Neuronal stem cell (in vitro differentiated cells): Measurements from ENCODE around the gene AIP.
"Not testable (repeated sequence)": the region's sequence is repeated elsewhere in the genome, so short reads cannot be mapped to it uniquely, and the experiment has no call there.

ENCODE experiments used
- DNase-seq: peaks from one replicate; pipeline ENCODE4 v3.0.0-alpha.2; 2013; ENCODE audit warnings: low spot score
- H2AFZ ChIP-seq: one replicate; pipeline ENCODE4 v1.6.1; 2013; ENCODE audit warnings: mild to moderate bottlenecking, low read length, inconsistent platforms
- H2AK5ac ChIP-seq: 2 replicates; pipeline ENCODE4 v1.6.1; 2013; ENCODE audit warnings: low read depth, mild to moderate bottlenecking, inconsistent platforms, low read length, moderate library complexity, mixed read lengths
- H2BK120ac ChIP-seq: 2 replicates; pipeline ENCODE4 v1.6.1; 2013; ENCODE audit warnings: low read depth, mild to moderate bottlenecking, inconsistent platforms, low read length, moderate library complexity, mixed read lengths
- H2BK12ac ChIP-seq: one replicate; pipeline ENCODE4 v1.6.1; 2013; ENCODE audit warnings: low read length, inconsistent platforms
- H2BK15ac ChIP-seq: 2 replicates; pipeline ENCODE4 v1.6.1; 2013; ENCODE audit warnings: mild to moderate bottlenecking, low read length, inconsistent platforms, mixed read lengths
- H2BK5ac ChIP-seq: one replicate; pipeline ENCODE4 v1.6.1; 2013; ENCODE audit warnings: inconsistent platforms, mild to moderate bottlenecking, low read length, moderate library complexity
- H3K14ac ChIP-seq: one replicate; pipeline ENCODE4 v1.6.1; 2013; ENCODE audit warnings: low read length, inconsistent platforms
- H3K18ac ChIP-seq: 2 replicates; pipeline ENCODE4 v1.6.1; 2013; ENCODE audit warnings: low read length, inconsistent platforms
- H3K23ac ChIP-seq: 2 replicates; pipeline ENCODE4 v1.6.1; 2013; ENCODE audit warnings: low read depth, mild to moderate bottlenecking, mixed read lengths, low read length, inconsistent platforms; ENCODE audit not compliant: poor library complexity
- H3K27ac ChIP-seq: replicated peaks from 3 replicates; pipeline ENCODE4 v1.5.1; 2013; ENCODE audit warnings: low read length, inconsistent platforms
- H3K27me3 ChIP-seq, 3 experiments: 2 replicates each; pipeline ENCODE4 v1.6.1; 2013; ENCODE audit warnings: low read length in 3 of 3, mild to moderate bottlenecking in 2 of 3, inconsistent platforms in 1 of 3, low read depth in 1 of 3, mixed read lengths in 1 of 3, moderate library complexity in 1 of 3; ENCODE audit not compliant: control insufficient read depth in 3 of 3, insufficient read depth in 3 of 3
- H3K36me3 ChIP-seq, 2 donors: replicated peaks in 1 of 2; 2 replicates each; pipeline ENCODE4 v1.6.1; 2013; ENCODE audit warnings: low read length in 2 of 2; ENCODE audit not compliant: control insufficient read depth in 2 of 2, insufficient read depth in 2 of 2
- H3K4ac ChIP-seq: 2 replicates; pipeline ENCODE4 v1.6.1; 2013; ENCODE audit warnings: inconsistent platforms, mild to moderate bottlenecking, low read length, moderate library complexity
- H3K4me1 ChIP-seq, 2 donors: 1 replicate in 1 of 2; 2 replicates in 1 of 2; pipeline ENCODE4 v1.6.1; 2013; ENCODE audit warnings: low read length in 2 of 2, low read depth in 1 of 2; ENCODE audit not compliant: control insufficient read depth in 2 of 2, insufficient read depth in 1 of 2
- H3K4me2 ChIP-seq: one replicate; pipeline ENCODE4 v1.6.1; 2013; ENCODE audit warnings: mild to moderate bottlenecking, low read length, inconsistent platforms; ENCODE audit not compliant: insufficient read depth, poor library complexity, severe bottlenecking
- H3K4me3 ChIP-seq, 2 donors: 2 replicates each; pipeline ENCODE4 v1.5.1; 2013; ENCODE audit warnings: low read length in 2 of 2, mild to moderate bottlenecking in 2 of 2, inconsistent platforms in 1 of 2, moderate library complexity in 1 of 2
- H3K79me1 ChIP-seq: one replicate; pipeline ENCODE4 v1.6.1; 2013; ENCODE audit warnings: low read depth, mild to moderate bottlenecking, inconsistent platforms, low read length, moderate library complexity
- H3K9ac ChIP-seq: one replicate; pipeline ENCODE4 v1.6.1; 2013; ENCODE audit warnings: mild to moderate bottlenecking, low read depth, low read length, inconsistent platforms; ENCODE audit not compliant: poor library complexity
- H3K9me3 ChIP-seq, 2 donors: replicated peaks in 1 of 2; 2 replicates each; pipeline versions ENCODE3 to v1.6.1; 2013; ENCODE audit warnings: low read length in 2 of 2, mild to moderate bottlenecking in 2 of 2, inconsistent platforms in 1 of 2, low read depth in 1 of 2, mixed read lengths in 1 of 2, moderate library complexity in 1 of 2; ENCODE audit not compliant: control insufficient read depth in 2 of 2, insufficient read depth in 1 of 2
- H4K8ac ChIP-seq: one replicate; pipeline ENCODE4 v1.6.1; 2013; ENCODE audit warnings: low read depth, mild to moderate bottlenecking, inconsistent platforms, low read length, moderate library complexity
- H4K91ac ChIP-seq: one replicate; pipeline ENCODE4 v1.6.1; 2013; ENCODE audit warnings: low read length, low read depth, mild to moderate bottlenecking, inconsistent platforms; ENCODE audit not compliant: poor library complexity
- WGBS, 2 donors: extraction: QIAGEN DNeasy Blood & Tissue Kit; methylation state at CpG; one replicate each; pipeline ENCODE4 v1.1.7; 2013; ENCODE audit warnings: missing lambda C conversion rate in 2 of 2, mixed read lengths in 1 of 2; ENCODE audit not compliant: insufficient read length in 2 of 2, insufficient replicate concordance in 1 of 2; ENCODE audit errors: extremely low coverage in 2 of 2; 5-methylcytosine and 5-hydroxymethylcytosine counted together

The AIP gene

GRCh38 chr11:67484847-67485311 lies 2.1 kb downstream of the AIP start:
- peak overlapping the region; percentile 65 for H4K8ac ChIP-seq
- peaks cover 11 to 32% of the 10 kb centered on the region in 2 donors for H3K36me3 ChIP-seq
- H3K9me3 ChIP-seq, result peaks cover 0 to 3% of the 10 kb centered on the region in 2 donors
- no peak overlapping the region for H3K14ac ChIP-seq
- H2AK5ac ChIP-seq, result no peak overlapping the region
- peak overlapping the region; percentile 32 for H3K9ac ChIP-seq
- H3K4ac ChIP-seq, result no peak overlapping the region
- no peak overlapping the region for H3K4me3 ChIP-seq
- no peak overlapping the region for H4K91ac ChIP-seq
- H2BK15ac ChIP-seq, result peak overlapping the region; percentile 13
- no peak overlapping the region for H2BK120ac ChIP-seq
- no peak overlapping the region for H2BK12ac ChIP-seq
- no peak for DNase-seq
- no peak overlapping the region for H2BK5ac ChIP-seq
- H3K23ac ChIP-seq, result no peak overlapping the region
- peaks cover 7% of the 10 kb centered on the region for H3K79me1 ChIP-seq
- H3K27ac ChIP-seq, result no peak overlapping the region
- H3K27me3 ChIP-seq, result no peaks in the 10 kb centered on the region
- WGBS, 2 donors, result no CpG with 5 or more reads among the region's 11 CpGs
- no peak overlapping the region for H3K18ac ChIP-seq
- H3K4me1 ChIP-seq, result peaks cover 4 to 7% of the 10 kb centered on the region in 2 donors
- H2AFZ ChIP-seq, result no peak overlapping the region
- H3K4me2 ChIP-seq, result no peak overlapping the region

DNA sequence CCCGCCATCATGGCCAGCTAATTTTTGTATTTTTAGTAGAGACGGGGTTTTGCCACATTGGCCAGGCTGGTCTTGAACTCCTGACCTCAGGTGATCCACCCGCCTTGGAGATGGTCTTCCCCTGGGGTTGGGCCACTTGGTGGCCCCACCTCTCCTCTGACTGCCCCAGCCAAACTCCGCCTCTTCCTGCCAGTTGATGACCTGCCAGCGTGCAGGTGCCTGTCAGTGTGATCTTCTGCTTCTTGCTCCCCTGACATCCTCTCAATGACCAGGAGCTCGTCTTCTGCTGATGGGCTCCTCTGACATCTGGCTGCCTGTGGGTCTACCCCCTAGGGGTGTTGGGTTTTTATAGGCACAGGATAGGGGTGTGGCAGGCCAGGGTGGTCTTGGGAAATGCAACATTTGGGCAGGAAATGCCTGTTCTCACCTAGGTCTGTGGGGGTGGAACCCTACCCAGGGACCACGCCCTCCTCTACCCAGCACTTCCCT lies 3.1 kb downstream of the AIP start:
- not testable (repeated sequence) for H2AFZ ChIP-seq, DNase-seq, H3K4ac ChIP-seq, H2BK15ac ChIP-seq, H4K8ac ChIP-seq, H3K9me3 ChIP-seq, H3K18ac ChIP-seq, H3K4me1 ChIP-seq, H4K91ac ChIP-seq, H2AK5ac ChIP-seq, H3K4me2 ChIP-seq, H3K27me3 ChIP-seq, H3K27ac ChIP-seq, H2BK120ac ChIP-seq, H3K79me1 ChIP-seq, H2BK5ac ChIP-seq, H3K4me3 ChIP-seq, H3K9ac ChIP-seq, H2BK12ac ChIP-seq, H3K14ac ChIP-seq, H3K23ac ChIP-seq
- WGBS, 2 donors, result no CpG with 5 or more reads among the region's 7 CpGs
- peaks cover 21 to 42% of the 10 kb centered on the region in 2 donors for H3K36me3 ChIP-seq

- WGBS, 2 donors, result no CpG with 5 or more reads among the region's 20 CpGs
- H3K27me3 ChIP-seq, result no peaks in the 10 kb centered on the region
- peaks cover 10% of the 10 kb centered on the region for H3K79me1 ChIP-seq
- peak overlapping the region; percentile 21 for H3K9ac ChIP-seq
- H2BK120ac ChIP-seq, result no peak overlapping the region
- no peak overlapping the region for H3K4me3 ChIP-seq
- H2AK5ac ChIP-seq, result no peak overlapping the region
- H3K23ac ChIP-seq, result peak overlapping the region; percentile 95
- no peak overlapping the region for H2BK15ac ChIP-seq
- no peak overlapping the region for H4K91ac ChIP-seq
- no peak overlapping the region for H3K18ac ChIP-seq
- H4K8ac ChIP-seq, result no peak overlapping the region
- no peak for DNase-seq
- peaks cover 0 to 3% of the 10 kb centered on the region in 2 donors for H3K9me3 ChIP-seq
- peaks cover 4 to 7% of the 10 kb centered on the region in 2 donors for H3K4me1 ChIP-seq
- H3K36me3 ChIP-seq, result peaks cover 24 to 49% of the 10 kb centered on the region in 2 donors
- H3K27ac ChIP-seq, result no peak overlapping the region
- H3K4ac ChIP-seq, result no peak overlapping the region
- no peak overlapping the region for H3K4me2 ChIP-seq
- H3K14ac ChIP-seq, result no peak overlapping the region
- no peak overlapping the region for H2BK12ac ChIP-seq
- H2AFZ ChIP-seq, result no peak overlapping the region
- no peak overlapping the region for H2BK5ac ChIP-seq
Observed at GRCh38 chr11:67486481-67487195, 3.8 kb downstream of the AIP start.

DNA sequence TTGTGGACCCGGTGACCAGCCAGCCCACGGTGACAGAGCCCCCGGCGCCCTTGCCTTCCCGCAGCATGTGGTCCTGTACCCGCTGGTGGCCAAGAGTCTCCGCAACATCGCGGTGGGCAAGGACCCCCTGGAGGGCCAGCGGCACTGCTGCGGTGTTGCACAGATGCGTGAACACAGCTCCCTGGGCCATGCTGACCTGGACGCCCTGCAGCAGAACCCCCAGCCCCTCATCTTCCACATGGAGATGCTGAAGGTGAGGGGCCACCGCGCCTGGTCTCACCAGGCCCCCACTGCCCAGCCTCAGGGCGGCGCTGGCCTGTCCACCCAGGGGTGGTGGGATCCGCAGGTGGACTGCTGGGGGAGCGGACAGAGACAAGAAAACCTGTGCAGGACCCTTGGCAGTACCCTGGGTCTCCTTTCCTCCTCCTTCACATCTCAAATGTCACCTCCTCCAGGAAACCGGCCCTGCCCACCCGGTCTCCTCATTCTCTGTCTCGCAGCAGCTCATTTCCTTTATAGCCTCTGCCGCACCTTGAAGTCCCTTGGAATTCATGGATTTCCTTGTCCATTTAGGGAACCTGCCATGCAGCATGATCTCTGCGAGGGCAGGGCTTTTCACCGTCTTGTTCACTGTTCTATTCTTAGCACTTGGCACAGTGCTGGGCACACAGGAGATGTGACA lies 6.5 kb downstream of the AIP start:
- Histone ChIP-seq H3K4me2 (no peak overlapping the region), H3K4me1 (no peaks in the 10 kb centered on the region), H4K91ac (no peak overlapping the region), H2BK5ac (peak overlapping the region; percentile 53), H3K4ac (peak overlapping the region; percentile 66), H3K27ac (no peak overlapping the region), H2BK15ac (no peak overlapping the region), H3K18ac (peak overlapping the region; percentile 48), H4K8ac (no peak overlapping the region), H2AK5ac (no peak overlapping the region), H3K4me3 (no peak overlapping the region), H3K36me3 (peaks cover 40 to 76% of the 10 kb centered on the region in 2 donors), H3K27me3 (no peaks in the 10 kb centered on the region), H3K9me3 (no peaks in the 10 kb centered on the region), H3K23ac (peak overlapping the region; percentile 65), H2BK120ac (no peak overlapping the region), H3K9ac (peak overlapping the region; percentile 70), H2BK12ac (peak overlapping the region; percentile 41), H3K79me1 (peaks cover 13% of the 10 kb centered on the region), H3K14ac (peak overlapping the region; percentile 21), H2AFZ (no peak overlapping the region)
- no CpG with 5 or more reads among the region's 25 CpGs for WGBS, 2 donors
- no peak for DNase-seq
